GM18520 (cell line): ENCODE results near the gene FBLL1.
"Not testable (repeated sequence)": the region's sequence is repeated elsewhere in the genome, so short reads cannot be mapped to it uniquely, and the experiment has no call there.

ENCODE experiments used
- ATAC-seq: cut with Tn5 transposase; IDR thresholded peaks from one replicate; pipeline ENCODE4 v1.9.1; 2021; ENCODE audit not compliant: unreplicated experiment

FBLL1 gene

DNA sequence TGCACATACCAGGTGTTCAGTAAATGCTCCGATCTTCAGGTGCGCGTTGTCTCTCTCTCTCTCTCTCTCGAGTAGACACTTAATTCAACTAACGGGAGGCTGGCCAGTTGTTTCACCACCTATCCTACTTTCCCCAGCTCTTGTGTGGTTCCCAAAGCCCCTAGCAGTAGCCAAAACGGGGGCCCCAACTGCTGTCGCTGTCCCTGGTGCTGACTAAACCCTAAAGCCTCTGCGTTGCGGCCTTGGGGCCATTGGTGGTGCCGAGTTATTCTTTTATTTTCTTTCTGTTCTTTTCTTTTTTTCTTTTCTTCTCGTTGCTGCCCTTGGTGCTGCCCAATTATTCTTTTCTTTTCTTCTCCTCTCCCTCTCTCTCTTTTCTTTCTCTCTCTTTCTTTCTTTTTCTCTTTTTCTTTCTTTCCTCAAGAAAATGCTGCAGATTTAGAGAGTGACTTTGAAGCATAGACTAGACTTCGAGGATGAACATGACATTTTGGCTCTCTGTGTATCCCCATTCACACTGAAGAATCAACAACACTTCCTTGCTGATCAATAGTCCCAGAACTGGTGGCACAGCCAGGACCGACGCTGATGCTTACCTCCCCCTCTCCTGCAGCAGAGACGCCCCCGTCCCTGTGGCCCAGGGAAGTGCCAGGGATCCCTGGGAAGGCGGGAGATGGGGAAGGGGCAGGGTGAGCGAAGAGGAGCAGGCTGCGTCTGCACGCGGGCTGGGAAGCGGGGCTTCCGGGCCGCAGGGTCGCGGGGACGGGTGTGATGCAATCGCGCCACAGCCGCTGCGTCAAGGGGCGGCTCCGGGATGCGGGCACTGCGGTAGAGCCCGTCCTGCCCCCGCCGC lies at the start of gene FBLL1:
FBLL1 (plus strand) TSS at position 785 of the 853 bp plus-strand sequence. CDS start 200 bp downstream, outside the sequence.
- no peak for ATAC-seq

- no peak for ATAC-seq
These were observed 48.5 kb upstream of the FBLL1 start for GRCh38 chr5:168480601-168481000.

- ATAC-seq, result peak; percentile 94
These were observed 47.7 kb upstream of the FBLL1 start for GRCh38 chr5:168481330-168481788.

GRCh38 chr5:168482361-168482760 lies 46.7 kb upstream of the FBLL1 start:
- ATAC-seq, result no peak

DNA sequence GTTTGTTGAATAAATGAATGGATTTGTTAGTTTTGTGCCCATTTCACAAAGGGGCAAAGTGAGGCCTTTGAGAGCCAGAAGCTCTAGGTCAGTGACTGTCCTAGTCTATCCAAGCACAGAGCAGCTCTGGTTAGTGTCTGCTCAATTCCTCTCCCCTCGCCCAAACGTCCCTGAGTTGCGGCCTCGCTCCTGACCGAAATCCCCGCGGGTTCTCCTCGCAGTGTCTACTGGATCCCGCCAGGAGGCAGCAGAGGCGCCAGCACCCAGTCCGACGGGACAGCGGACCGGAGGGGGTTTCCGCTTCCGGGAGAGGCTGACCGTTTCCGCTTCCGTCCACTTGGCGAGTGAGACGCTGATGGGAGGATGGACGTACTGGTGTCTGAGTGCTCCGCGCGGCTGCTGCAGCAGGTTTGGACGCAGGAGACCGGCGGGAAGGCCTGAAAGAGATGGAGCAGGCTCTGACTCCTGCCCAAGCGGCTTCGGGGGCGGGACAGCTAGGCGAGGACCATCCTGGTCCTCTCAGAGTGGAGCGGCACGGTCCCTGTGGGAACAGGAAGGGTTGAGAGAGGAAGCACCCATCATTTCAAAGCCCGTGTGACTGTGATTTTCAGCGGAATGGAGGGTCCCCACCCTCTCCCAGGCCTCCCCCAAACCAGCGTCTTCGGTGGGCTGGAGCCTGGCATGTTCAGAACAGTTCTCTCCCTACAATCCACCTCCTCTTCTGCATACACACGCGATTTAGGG lies 42.8 kb upstream of the FBLL1 start, which contains the start of gene RARS1:
RARS1 (plus strand) TSS at position 336 of the 744 bp plus-strand sequence; CDS start at position 364, 28 bp downstream.
- ATAC-seq, result peak; percentile 68

GRCh38 chr5:168489059-168489458 lies 40.0 kb upstream of the FBLL1 start:
- no peak for ATAC-seq

- ATAC-seq, result no peak
These were observed 35.0 kb upstream of the FBLL1 start for GRCh38 chr5:168494057-168494555.

GRCh38 chr5:168502563-168503237 lies 26.4 kb upstream of the FBLL1 start:
- no peak for ATAC-seq

DNA sequence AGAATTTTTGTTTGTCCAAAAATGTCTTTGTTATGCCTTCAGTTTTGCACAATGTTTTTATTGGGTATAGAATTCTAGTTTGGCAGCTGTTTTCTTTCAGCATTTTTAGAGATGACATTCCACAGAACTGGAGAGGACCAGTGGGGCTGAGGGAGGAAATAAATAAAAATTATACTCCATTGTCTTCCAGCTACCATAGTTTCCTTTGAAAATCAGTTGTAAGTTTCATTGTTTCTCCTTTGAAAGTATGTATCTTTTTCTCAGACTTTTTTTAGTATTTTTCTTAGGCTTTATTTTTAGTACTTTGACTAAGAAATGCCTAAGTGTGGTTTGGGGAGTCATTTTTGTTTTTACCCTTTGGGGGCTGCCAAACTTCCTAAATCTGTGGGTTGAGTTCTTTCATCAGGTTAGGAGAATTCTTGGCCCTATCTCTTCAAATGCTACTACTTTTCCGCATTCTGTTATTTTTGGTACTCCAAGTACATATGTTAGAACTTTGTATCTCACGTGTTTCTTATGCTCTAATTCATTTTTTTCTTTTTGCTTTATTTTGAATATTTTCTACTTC lies 15.2 kb upstream of the FBLL1 start:
- no peak for ATAC-seq

DNA sequence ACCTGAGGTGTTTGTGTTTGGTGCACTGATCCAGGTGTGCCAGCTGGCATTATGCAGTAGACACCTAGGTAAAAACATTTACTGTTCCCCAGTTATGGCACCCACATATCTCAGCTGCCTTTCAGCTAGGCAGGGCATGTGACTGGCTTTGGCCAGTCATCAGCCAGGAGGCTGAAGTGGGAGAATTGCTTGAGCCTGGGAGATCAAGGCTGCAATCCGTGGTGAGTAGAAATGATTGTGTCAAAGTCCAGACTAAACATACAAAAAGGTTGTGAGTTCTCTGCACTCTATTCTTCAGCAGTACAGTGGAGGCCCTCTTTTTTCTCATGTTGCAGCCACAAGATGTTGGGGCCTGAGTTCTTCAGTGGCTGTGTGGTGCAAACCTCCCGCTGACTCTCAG lies 3.2 kb upstream of the FBLL1 start:
- no peak for ATAC-seq

DNA sequence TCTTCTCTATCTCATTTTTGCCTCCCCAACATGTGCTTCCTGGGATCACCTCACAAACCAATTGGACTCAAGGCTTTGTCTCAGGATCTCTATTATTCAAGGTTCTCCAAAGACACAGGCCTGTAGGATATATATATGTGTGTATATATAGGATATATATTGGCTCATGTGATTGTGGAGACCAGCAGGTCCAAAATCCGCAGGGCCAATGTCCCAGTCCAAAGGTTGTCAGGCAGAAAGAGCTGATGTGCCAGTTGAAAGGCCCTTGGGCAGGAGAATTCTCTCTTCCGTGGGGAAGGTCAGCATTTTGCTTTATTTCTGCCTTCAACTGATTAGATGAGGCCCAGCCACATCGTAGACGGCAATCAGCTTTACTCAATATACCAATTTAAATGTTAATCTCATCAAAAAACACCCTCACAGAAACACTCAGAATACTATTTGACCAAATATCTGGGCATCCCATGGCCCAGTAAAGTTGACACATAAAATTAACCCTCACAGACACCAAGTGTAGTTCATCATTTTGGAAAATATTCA lies 1.3 kb upstream of the FBLL1 start:
- ATAC-seq, result no peak

GRCh38 chr5:168529374-168530234 lies 499 bp downstream of the FBLL1 start:
- no peak for ATAC-seq

DNA sequence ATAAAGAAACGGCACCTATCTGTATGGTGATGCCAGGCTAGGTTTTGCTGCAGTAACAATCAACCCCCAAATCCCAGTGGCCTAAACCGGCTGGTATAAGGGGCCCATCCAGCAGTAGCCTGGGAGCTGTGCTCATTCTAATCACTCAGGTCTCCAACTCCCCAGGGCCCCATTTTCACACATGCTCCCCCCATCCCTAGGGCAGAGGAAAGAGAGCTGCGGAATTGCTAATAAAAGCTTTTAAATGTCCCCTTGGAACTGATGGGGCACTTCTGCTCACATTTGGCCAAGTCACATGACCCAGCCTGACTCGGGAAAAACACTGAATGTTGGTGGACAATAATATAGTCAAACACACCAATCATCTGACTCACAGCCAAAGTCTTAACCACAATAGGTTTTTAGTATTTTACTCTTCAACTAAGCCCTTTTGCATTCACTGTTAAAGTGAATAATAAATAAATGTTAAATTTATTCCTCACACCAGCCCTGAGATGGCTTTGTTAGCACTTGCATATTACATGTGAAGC lies 1.6 kb downstream of the FBLL1 start:
- ATAC-seq, result no peak

DNA sequence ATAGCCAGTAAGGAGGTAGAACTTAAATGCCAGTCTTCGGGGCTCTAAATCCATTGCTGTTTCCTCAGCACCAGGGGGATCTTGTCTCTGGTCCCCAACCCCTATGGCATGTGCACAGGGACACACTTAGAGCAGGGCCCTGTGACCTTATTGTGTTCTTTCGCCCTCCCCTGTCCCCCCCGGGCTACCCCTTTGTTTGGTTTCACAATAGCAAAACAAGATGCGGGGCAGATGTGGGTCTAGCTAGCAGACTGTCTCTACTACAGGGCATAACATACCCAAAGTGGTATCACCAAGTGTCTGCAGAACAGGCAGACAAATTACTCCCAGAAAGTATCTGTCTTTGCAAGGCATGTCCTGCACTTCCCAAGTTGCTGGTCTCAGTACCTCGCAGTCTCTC lies 2.1 kb downstream of the FBLL1 start:
- ATAC-seq, result no peak

DNA sequence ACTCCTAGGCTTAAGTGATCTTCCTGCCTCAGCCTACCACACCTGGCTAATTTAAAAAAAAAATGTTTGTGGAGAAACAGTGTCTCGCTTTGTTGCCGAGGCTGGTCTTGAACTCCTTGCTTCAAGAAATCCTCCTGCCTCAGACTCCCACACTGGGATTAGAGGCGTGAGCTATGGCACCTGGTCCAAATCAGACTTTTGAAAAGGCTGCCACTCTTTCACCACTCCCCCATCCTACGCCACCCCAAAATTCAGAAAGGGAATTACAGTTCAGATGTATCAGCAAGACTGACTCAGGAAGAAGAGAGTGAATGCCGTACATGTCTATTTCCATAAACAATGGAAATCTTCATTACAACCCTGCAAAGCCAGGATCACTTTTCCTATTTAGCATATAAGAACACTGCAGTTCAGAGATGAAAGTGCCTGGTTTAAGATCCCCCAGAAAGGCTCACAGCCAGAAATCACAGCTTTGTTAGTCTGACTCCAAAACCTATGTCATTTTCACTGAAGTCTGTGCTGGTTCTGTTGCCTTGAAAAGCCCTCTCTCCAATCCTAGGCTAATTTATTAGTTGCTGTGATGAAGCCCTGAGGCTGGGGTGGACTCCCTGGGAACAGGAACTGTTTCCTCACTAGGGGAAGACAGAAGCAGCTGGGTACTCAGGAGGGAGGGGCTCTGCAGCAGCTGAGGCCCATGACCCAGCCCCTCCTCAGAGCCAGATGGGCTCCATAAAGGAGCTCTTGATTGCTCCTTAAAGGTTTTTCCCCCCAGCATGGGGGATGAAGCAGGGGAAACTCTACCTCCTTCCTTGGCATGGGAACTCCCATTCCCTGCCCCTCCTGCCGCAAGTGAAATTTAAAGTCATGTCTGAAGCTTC lies 3.1 kb downstream of the FBLL1 start:
- no peak for ATAC-seq

- ATAC-seq, result not testable (repeated sequence)
These were observed 5.2 kb downstream of the FBLL1 start for GRCh38 chr5:168534351-168534750.

DNA sequence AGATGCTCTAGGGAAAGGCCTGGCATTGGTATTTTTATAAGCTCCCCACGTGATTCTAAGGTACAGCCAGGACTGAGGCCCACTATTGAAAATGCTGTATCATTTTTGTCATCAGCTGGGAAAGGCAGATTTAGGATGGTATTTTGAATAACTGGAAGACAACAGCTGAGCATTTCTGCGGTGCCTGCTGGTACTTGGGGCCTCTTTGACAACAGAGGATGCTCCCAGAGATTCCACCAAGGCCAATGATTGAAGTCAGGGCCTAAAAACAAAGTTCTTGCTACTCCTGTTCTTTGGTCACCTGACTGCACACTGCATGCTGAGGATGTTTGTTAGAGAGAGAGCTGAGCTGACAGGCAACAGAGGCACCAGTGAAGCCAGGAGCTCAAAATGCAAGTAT lies 8.1 kb downstream of the FBLL1 start:
- no peak for ATAC-seq

- ATAC-seq, result no peak
These were observed 20.4 kb downstream of the FBLL1 start for GRCh38 chr5:168549554-168549953.
